ENCODE results near the gene DAPK2.

DAPK2 gene

DNA sequence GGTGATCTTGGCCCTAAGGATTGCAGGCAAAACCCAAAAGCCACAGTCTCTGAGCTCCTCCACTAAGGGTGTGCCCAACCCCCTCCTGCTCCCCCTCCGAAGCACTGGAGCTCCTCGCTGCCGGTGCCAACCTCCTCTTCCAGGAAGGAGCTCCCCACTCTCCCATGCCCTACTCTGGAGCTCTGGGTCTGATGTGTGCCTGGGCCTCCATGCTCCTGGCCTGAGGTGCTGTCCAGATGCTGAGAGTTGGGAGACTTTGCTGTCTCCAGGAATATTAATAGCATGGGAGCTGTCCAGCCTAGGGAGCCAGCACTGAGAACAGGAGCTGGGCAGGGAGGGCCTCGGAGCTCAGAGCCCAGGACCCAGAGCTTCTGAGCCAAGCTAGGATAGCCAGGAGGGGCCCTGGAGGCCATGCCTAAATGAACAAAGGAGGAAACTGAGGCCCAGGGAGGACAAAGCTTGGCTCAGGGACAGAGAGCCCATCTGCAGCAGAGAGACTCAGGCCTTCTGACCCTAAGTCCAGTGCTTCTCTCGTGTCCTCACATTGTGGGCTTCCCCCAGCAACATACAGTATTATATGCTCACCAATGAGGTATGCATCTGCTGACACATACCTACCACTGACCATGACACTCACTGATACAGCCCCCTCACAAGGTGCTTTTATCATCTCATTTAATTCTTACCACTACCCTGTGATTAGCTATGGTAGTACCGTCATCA is 175.6 kb downstream of the DAPK2 start:
- DNase-seq (ENCODE audit: low read depth, low spot score) = no peak

DNA sequence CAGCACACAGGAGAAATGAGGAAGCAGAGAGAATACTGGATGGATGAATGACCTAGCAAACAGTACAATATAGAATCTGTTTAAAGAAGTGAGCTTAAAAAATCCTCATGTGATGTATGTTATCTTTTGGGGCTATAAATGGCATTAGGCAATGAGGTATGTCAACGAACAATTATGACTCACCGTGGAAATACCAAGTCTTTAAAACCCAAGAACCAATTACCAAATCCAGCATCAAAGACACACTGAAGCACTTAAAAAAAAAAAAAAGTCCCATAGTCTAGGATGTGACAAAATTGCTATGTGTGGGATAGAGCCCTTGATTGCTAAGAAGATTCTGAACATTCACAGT is 176.3 kb downstream of the DAPK2 start:
- no peak for DNase-seq (ENCODE audit: low read depth, low spot score)

DNA sequence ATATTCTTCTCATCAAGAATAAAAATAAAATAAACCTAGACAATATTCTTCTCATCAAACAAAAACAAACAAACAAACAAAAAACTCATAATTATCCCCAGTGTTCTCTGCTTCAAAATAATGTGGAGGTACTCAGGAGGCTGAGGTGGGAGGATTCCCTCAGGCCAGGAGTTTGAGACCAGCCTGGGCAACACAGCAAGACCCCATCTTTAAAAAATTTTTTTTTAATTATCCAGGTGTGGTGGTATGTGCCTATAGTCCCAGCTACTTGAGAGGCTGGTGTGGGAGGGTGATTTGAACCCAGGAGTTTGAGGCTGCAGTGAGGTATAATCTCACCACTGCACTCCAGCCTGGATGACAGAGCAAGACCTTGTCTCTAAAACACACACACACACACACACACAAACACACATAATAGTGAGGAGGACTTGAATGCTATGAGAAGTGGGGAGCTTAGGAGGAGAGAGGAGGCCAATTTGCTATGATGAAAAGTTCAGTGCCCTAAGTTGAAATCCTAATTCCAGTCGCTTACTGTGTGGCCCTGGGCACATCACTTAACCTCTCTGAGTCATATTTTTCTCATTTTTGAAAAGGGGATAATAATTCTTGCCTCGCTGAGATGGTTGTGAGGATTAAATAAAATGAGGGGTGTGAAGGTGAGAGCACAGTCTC is 176.8 kb downstream of the DAPK2 start:
- DNase-seq (ENCODE audit: low read depth, low spot score) = no peak

DNA sequence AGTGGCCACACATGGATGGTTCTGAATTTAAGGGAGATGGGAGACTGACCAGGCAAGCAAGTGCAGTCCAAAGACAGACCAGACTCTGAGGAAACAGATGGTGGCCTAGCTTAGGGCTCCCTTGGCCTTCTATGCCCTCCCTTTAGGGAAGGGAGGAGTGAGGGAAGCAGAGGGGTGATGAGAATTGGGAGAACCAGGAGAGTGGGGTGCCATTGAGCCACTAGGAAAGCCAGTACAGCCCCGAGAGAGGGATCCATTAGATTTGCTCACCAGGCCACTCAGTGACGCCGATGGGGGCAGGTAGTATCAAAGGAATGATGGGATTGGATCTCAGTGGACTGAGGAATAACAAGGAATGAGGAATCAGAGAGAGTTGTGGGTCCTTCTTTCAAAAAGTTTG is 182.1 kb downstream of the DAPK2 start:
- DNase-seq (ENCODE audit: low read depth, low spot score) = no peak

DNA sequence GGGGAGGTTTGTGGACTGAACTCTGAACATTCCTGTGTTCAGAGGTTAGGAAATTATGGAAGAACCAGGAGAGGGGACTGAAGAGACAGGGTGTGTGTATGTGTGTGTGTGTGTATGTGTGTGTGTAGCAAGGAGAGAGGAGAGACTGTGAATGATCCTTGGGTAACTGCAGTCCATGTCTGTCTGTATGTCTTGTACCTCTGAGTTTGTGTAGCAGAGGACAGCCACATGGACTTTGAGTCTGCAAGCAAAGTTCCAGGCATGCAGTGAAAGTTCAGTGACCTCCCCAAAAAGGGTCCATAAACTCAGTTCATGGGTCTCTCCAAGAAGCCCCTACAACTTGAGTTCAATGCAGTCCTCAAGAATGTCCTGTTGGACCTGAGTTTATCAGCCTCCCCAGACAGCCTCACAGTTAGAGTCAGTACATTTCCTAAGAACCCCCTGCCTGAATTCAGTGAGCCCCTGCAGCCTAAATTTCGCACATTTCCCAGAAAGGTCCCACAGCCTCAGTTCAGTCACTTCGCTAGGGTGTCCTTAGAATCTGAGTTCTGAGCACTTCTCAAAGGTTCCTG is 184.3 kb downstream of the DAPK2 start:
- DNase-seq (ENCODE audit: low read depth, low spot score) = no peak

DNA sequence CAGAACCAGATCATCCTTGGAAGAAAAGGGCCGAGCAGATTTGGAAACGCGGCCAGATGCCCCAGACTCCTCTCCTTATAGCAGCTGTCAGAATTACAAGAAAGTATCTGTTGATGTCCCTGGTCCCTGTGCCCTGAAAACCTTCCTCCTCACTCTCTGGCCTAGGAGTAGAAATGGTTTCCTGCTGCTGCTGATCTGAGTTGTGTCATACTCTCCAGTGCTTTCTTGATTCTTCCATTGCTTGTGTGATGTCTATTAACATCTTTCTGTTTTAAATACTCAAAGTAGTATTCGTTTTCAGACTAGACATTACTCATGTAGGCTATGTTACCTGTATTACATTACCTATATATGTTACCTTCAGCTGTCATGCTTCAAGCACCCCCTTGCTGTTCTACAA is 185.7 kb downstream of the DAPK2 start:
- no peak for DNase-seq (ENCODE audit: low read depth, low spot score)

DNA sequence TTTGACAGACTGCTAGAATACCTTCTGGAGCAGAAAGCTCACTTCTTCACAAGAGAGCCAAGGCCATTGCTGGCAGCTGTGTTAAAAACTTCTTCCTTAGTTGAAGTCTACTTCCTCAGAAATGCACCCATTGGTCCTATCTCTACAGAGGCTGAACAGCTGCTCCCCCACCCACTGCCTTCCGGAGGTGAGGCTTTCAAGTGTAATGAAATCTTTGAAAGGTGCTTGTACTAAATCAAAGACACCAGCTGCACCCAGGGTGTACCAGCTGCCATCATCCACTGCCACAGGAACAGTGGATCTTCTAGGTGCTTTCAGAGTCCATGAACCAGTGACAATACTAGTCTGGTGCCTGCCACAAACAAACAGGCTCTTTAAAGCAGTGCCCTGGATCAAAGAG is 186.1 kb downstream of the DAPK2 start:
- DNase-seq (ENCODE audit: low read depth, low spot score) = peak; percentile 28

DNA sequence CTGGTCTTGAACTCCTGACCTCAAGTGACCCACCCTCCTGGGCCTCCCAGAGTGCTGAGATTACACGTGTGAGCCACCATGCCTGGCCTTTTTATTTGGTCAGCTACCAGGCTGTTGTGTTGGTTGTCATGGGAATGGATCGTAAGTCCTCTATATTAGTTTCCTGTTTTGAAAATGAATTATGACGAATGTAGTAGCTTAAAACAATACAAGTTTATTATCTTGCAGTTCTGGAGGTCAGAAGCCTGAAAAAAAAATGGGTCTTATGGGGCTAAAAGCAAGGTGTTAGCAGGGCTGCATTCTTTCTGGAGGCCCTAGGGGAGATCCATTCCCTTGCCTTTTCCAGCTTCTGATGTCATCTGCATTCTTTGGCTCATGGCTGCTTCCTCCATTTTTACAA is 187.4 kb downstream of the DAPK2 start:
- no peak for DNase-seq (ENCODE audit: low read depth, low spot score)

DNA sequence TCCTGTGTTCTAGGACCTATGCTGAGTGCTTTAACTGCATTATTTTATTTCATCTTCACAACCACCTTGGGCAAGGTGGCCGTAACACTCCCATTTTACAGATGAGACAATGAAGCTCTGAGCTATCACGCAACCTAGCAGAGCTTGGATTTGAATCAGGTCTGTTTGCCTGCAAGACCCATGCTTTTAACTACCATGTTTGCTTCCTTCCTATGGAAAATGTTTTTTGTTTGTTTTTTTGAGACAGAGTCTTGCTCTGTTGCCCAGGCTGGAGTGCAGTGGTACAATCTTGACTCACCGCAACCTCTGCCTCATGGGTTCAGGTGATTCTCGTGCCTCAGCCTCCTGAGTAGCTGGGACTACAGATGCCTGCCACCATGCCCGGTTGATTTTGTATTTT is 187.8 kb downstream of the DAPK2 start:
- no peak for DNase-seq (ENCODE audit: low read depth, low spot score)

DNA sequence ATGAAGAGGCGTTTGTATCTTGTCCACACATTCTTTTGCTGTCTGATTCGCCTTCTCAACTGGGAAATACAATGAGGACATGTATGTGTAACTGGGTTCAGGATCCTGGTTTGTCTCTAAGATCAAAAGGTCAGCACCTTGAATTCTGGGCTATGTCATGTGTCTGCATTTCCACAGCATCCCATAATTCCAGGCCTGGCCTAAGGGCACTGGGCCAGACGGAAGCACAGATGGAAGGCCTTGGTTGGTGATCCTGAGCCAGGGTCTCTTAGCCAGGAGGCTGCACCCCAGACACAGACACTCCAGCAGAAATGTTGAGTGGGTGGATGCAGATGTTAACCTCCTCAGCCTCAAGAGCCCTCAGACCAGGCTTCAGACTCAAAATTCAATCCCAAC is 188.8 kb downstream of the DAPK2 start:
- no peak for DNase-seq (ENCODE audit: low read depth, low spot score)

Data from activated CD4-positive, CD25-positive, alpha-beta regulatory T cell treated with anti-CD3 and anti-CD28 coated beads, Interleukin-2, amount 50 U/mL, for 16 hours (primary cell).